Smooth muscle cell (in vitro differentiated cells): ENCODE data around the gene RHOJ. TPM values are rescaled to one million over a fixed set of nuclear protein-coding genes. Genes with fewer than 3 reads are reported as not detected.

Experiments used
- DNase-seq: peaks from one replicate; lab custom pipeline; 2025; ENCODE audit not compliant: unreplicated experiment; lab: John Stamatoyannopoulos, UW
- H2AFZ ChIP-seq: fragments of 200-600 bp; sonication (generic); 2 replicates; pipeline ENCODE4 v1.6.0; 2016; ENCODE audit warnings: antibody characterized with exemption, low read depth, mild to moderate bottlenecking
- H3F3A ChIP-seq: fragments of 200-600 bp; sonication (generic); 2 replicates; pipeline ENCODE4 v1.6.0; 2017; ENCODE audit warnings: antibody characterized with exemption, low read depth
- H3K27ac ChIP-seq: fragments of 200-600 bp; sonication (generic); 2 replicates; pipeline ENCODE4 v1.5.1; 2016; ENCODE audit warnings: low read depth, mild to moderate bottlenecking
- H3K27me3 ChIP-seq: fragments of 200-600 bp; sonication (generic); 2 replicates; pipeline ENCODE4 v1.6.1; 2016; ENCODE audit warnings: low read depth, mild to moderate bottlenecking
- H3K36me3 ChIP-seq: fragments of 200-600 bp; sonication (generic); 2 replicates; pipeline ENCODE4 v1.5.1; 2016; ENCODE audit warnings: low read depth
- H3K4me1 ChIP-seq: fragments of 200-600 bp; sonication (generic); 2 replicates; pipeline ENCODE4 v1.5.1; 2016; ENCODE audit warnings: low read depth
- H3K4me2 ChIP-seq: fragments of 200-600 bp; sonication (generic); 2 replicates; pipeline ENCODE4 v1.6.0; 2016; ENCODE audit warnings: mild to moderate bottlenecking
- H3K4me3 ChIP-seq: fragments of 200-600 bp; sonication (generic); 2 replicates; pipeline ENCODE4 v1.5.1; 2016; ENCODE audit warnings: mild to moderate bottlenecking
- H3K79me2 ChIP-seq: fragments of 200-600 bp; sonication (generic); 2 replicates; pipeline ENCODE4 v1.6.0; 2016; ENCODE audit warnings: low read depth, mild to moderate bottlenecking
- H3K9ac ChIP-seq: fragments of 200-600 bp; sonication (generic); 2 replicates; pipeline ENCODE4 v1.6.0; 2016; ENCODE audit warnings: low read depth
- H3K9me3 ChIP-seq: fragments of 200-600 bp; sonication (generic); replicated peaks from 2 replicates; pipeline ENCODE4 v1.5.1; 2016; ENCODE audit warnings: low read depth
- H4K20me1 ChIP-seq: fragments of 200-600 bp; sonication (generic); 2 replicates; pipeline ENCODE4 v1.6.0; 2016; ENCODE audit warnings: low read depth
- CTCF ChIP-seq: fragments of 200-600 bp; sonication (generic); IDR thresholded peaks from 2 replicates; pipeline ENCODE4 v1.5.1; 2017; ENCODE audit warnings: borderline replicate concordance, mild to moderate bottlenecking, antibody characterized with exemption; ENCODE audit not compliant: insufficient read depth, poor library complexity, severe bottlenecking
- WGBS: methylation state at CpG from one replicate; pipeline ENCODE4 v1.1.7; 2016; ENCODE audit warnings: low lambda C conversion rate; 5-methylcytosine and 5-hydroxymethylcytosine counted together
- polyA plus RNA-seq: library from polyadenylated mRNA; unstranded; fragments of >200 nt; fragmentation: Nextera tagmentation; extraction: Ambion mirVana; gene quantifications from 2 replicates; pipeline ENCODE4 v1.2.1, GENCODE V29; 2016
- total RNA-seq: library from RNA; depleted of rRNA; stranded (reverse); fragments of >200 nt; gene quantifications from 2 replicates; pipeline ENCODE4 v1.2.3, GENCODE V29; 2014

RHOJ gene
- total and polyA plus RNA-seq, 2 experiments from 2014 or later, result 3.7 to 4.6 TPM

- peaks cover 6% of the 10 kb centered on the region for H3K4me1 ChIP-seq
Measured at GRCh38 chr14:63223596-63223995, 19.4 kb downstream of the RHOJ start.

GRCh38 chr14:63224196-63224595 is 20.0 kb downstream of the RHOJ start:
- Histone ChIP-seq H3K4me3 (no peak overlapping the region), H3K4me1 (peaks cover 6% of the 10 kb centered on the region), H3K36me3 (no peaks in the 10 kb centered on the region), H3K27me3 (no peaks in the 10 kb centered on the region), H4K20me1 (no peaks in the 10 kb centered on the region), H3F3A (no peaks in the 10 kb centered on the region), H3K27ac (no peak overlapping the region), H3K4me2 (peak overlapping the region; percentile 8), H3K9ac (no peak overlapping the region), H3K9me3 (no peaks in the 10 kb centered on the region), H3K79me2 (no peaks in the 10 kb centered on the region), H2AFZ (no peak overlapping the region)
- no peak for TF ChIP-seq CTCF
- DNase-seq, result no peak
- WGBS, result 44% methylated on average over 4 of the region's 4 CpGs

More at GRCh38 chr14:63223596-63223995, 19.4 kb downstream of the RHOJ start:
- Histone ChIP-seq H3K36me3 (no peaks in the 10 kb centered on the region), H3K27me3 (no peaks in the 10 kb centered on the region), H3F3A (no peaks in the 10 kb centered on the region), H4K20me1 (no peaks in the 10 kb centered on the region), H3K9ac (no peak overlapping the region), H3K4me2 (no peak overlapping the region), H3K79me2 (no peaks in the 10 kb centered on the region), H3K27ac (no peak overlapping the region), H2AFZ (no peak overlapping the region), H3K9me3 (no peaks in the 10 kb centered on the region), H3K4me3 (no peak overlapping the region)
- TF ChIP-seq CTCF, result no peak
- DNase-seq, result no peak
- 87% methylated on average over 3 of the region's 3 CpGs for whole genome bisulfite sequencing

- Histone ChIP-seq H3K4me1 (peaks cover 6% of the 10 kb centered on the region), H4K20me1 (no peaks in the 10 kb centered on the region), H3K4me2 (no peak overlapping the region), H2AFZ (no peak overlapping the region), H3F3A (no peaks in the 10 kb centered on the region), H3K36me3 (no peaks in the 10 kb centered on the region), H3K4me3 (no peak overlapping the region), H3K27ac (no peak overlapping the region), H3K9me3 (no peaks in the 10 kb centered on the region), H3K79me2 (no peaks in the 10 kb centered on the region), H3K27me3 (no peaks in the 10 kb centered on the region), H3K9ac (no peak overlapping the region)
- WGBS, result 96% methylated on average over 2 of the region's 2 CpGs
- TF ChIP-seq CTCF, result no peak
- DNase-seq, result no peak
Measured at GRCh38 chr14:63228217-63228616, 24.0 kb downstream of the RHOJ start.

- Histone ChIP-seq H3K9me3 (no peaks in the 10 kb centered on the region), H3K27ac (no peak overlapping the region), H3K79me2 (no peaks in the 10 kb centered on the region), H3K4me2 (no peak overlapping the region), H3K36me3 (no peaks in the 10 kb centered on the region), H3K27me3 (no peaks in the 10 kb centered on the region), H3K9ac (no peak overlapping the region), H4K20me1 (no peaks in the 10 kb centered on the region), H3F3A (no peaks in the 10 kb centered on the region), H2AFZ (no peak overlapping the region), H3K4me1 (no peaks in the 10 kb centered on the region), H3K4me3 (no peak overlapping the region)
- DNase-seq, result no peak
- 40% methylated on average over 5 of the region's 5 CpGs for WGBS
- TF ChIP-seq CTCF, result no peak
Measured at GRCh38 chr14:63229330-63230059, 25.3 kb downstream of the RHOJ start.
